AG04450 (cell line): Measurements from ENCODE around the gene XPR1. TPM values are rescaled to one million over a fixed set of nuclear protein-coding genes. Genes with fewer than 3 reads are reported as not detected.

ENCODE experiments used
- CTCF ChIA-PET: fragments of 300-600, 350-600 bp; formaldehyde crosslinking; extraction: SDS; loops from one replicate; lab custom pipeline; 2022; ENCODE audit warnings: antibody characterized with exemption, inconsistent platforms; lab: Charles Lee
- POLR2A ChIA-PET: fragments of 350-600 bp; formaldehyde crosslinking; extraction: SDS; loops from one replicate; lab custom pipeline; 2021; ENCODE audit warnings: antibody characterized with exemption, inconsistent platforms; lab: Yijun Ruan, JAX
- DNase-seq: peaks from one replicate; pipeline ENCODE4 v3.0.0-alpha.2; 2011; ENCODE audit warnings: low read depth, low spot score
- H3K27ac ChIP-seq: one replicate; pipeline ENCODE4 v1.5.1; 2012; ENCODE audit warnings: low read depth, low read length, control low read depth
- H3K27me3 ChIP-seq: one replicate; pipeline ENCODE4 v1.6.0; 2012; ENCODE audit warnings: low read length; ENCODE audit not compliant: control insufficient read depth, insufficient read depth
- H3K4me3 ChIP-seq: 2 replicates; pipeline ENCODE4 v1.5.1; 2011; ENCODE audit warnings: mild to moderate bottlenecking, low read depth, low read length, control low read depth
- H3K9me3 ChIP-seq: 2 replicates; pipeline ENCODE4 v1.5.1; 2012; ENCODE audit warnings: low read length; ENCODE audit not compliant: control insufficient read depth, insufficient read depth
- polyA plus RNA-seq: library from polyadenylated mRNA; depleted of rRNA; stranded (reverse); fragments of >200 nt; gene quantifications from 2 replicates; pipeline ENCODE4 v1.2.3, GENCODE V29; 2011
- TF ChIP-seq, protein P1 (sequence below): IDR thresholded peaks from 2 replicates; pipeline ENCODE4 v1.5.1; 2011; ENCODE audit warnings: low read depth, low read length, control low read depth, inconsistent platforms

XPR1 gene
- polyA plus RNA-seq, 1 experiment: 63.2 TPM

DNA sequence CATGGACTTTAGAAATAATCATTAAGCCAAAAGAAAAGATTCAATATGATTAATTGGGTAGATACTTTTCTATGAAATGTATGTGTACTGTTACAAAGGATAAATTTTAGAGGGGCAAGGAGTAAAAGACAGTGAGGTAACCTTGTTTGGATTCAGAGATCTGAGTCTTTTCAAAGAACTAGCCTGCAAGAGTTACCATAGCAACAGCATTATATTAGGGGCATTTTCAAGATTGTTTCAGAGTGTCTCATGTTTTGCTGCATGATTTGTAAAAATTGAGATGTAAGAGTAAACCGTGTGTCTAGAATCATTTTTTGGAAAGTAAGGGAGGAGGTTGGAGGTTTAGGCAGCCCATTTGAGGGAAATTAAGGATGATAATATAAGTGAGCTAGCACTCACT, 210.2 kb downstream of the XPR1 start:
- CTCF ChIA-PET: interaction anchor here (0.7 to 2.3 kb wide), 4 partner anchors 11 to 309 kb away, joined by 3 to 8 read pairs (median 6); no protein-coding TSS in a partner anchor
- POLR2A ChIA-PET: no interaction called here
- TF ChIP-seq, protein P1, sequence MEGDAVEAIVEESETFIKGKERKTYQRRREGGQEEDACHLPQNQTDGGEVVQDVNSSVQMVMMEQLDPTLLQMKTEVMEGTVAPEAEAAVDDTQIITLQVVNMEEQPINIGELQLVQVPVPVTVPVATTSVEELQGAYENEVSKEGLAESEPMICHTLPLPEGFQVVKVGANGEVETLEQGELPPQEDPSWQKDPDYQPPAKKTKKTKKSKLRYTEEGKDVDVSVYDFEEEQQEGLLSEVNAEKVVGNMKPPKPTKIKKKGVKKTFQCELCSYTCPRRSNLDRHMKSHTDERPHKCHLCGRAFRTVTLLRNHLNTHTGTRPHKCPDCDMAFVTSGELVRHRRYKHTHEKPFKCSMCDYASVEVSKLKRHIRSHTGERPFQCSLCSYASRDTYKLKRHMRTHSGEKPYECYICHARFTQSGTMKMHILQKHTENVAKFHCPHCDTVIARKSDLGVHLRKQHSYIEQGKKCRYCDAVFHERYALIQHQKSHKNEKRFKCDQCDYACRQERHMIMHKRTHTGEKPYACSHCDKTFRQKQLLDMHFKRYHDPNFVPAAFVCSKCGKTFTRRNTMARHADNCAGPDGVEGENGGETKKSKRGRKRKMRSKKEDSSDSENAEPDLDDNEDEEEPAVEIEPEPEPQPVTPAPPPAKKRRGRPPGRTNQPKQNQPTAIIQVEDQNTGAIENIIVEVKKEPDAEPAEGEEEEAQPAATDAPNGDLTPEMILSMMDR: no peak
- DNase-seq: peak; percentile 53
- no peaks in the 10 kb centered on the region for H3K27me3 ChIP-seq
- H3K4me3 ChIP-seq: no peak overlapping the region
- H3K9me3 ChIP-seq: peaks cover 4% of the 10 kb centered on the region; the same call in 1 of the 2 replicates
- H3K27ac ChIP-seq: no peak overlapping the region

DNA sequence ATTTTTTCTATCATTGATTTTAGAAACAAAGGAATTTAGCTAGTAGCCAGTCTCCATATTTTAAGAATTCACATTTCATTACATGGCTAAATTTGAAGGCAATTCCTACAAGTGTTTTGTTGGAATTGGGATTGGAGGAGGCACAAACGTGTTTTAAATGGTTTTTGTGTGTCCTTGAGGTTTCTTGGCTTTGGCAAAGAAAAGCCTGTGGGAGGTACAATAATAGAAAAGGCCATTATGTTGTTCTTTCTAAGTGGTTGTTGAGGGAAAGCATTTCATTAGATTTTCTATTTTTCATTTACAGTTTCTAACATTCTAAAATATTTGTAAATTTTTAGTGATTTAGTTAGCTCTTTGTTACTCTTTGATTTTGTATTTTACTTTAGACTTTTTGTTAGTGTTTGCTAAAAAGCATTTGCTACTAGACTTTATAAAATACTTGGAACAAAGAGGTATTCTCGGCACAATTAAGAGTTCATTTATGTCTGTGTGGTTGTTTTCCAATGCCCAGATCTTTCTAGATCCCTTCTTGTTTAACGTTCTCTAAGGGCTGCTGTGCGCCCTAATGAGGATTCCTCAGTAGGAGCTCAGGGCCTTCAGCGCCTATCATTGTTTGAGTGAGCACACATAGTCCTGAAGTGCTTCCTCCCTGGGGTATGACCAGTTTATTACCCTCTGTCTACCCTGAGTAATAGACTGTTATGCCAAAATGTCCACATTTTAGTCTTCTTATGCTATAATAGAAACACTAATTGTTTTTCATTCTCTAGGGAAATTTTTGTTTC, 210.9 kb downstream of the XPR1 start:
- Histone ChIP-seq H3K27ac (no peak overlapping the region), H3K9me3 (peaks cover 4% of the 10 kb centered on the region; the same call in 1 of the 2 replicates), H3K27me3 (no peaks in the 10 kb centered on the region), H3K4me3 (no peak overlapping the region)
- ChIA-PET POLR2A (no interaction called here), CTCF (interaction anchor here (0.9 to 1.8 kb wide), 4 partner anchors 14 to 310 kb away, joined by 3 to 5 read pairs (median 3); no protein-coding TSS in a partner anchor)
- TF ChIP-seq, protein P1: no peak
- no peak for DNase-seq

DNA sequence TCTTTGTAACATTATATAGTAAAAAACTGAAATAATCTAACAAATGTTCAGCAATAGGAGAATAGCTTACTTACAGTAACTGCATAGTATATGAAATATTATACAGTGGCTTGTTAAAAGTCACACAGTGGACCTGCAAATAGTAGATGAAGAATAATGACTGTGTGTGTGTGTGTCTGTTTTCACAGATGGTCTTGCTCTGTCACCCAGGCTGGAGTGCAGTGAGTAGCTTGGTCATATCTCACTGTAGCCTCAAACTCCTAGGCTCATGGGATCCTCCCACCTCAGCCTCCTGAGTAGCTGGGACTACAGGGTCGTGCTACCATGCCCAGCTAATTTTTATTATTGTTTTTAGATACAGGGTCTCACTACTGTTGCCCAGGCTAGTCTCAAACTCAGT, 213.5 kb downstream of the XPR1 start:
- Histone ChIP-seq H3K4me3 (no peak overlapping the region), H3K27me3 (no peaks in the 10 kb centered on the region), H3K27ac (no peak overlapping the region), H3K9me3 (no peaks in the 10 kb centered on the region)
- ChIA-PET POLR2A (no interaction called here), CTCF (interaction anchor here (0.7 kb wide), 1 partner anchor 17 kb away, joined by 3 read pairs; no protein-coding TSS in a partner anchor)
- TF ChIP-seq, protein P1: no peak
- DNase-seq: no peak

DNA sequence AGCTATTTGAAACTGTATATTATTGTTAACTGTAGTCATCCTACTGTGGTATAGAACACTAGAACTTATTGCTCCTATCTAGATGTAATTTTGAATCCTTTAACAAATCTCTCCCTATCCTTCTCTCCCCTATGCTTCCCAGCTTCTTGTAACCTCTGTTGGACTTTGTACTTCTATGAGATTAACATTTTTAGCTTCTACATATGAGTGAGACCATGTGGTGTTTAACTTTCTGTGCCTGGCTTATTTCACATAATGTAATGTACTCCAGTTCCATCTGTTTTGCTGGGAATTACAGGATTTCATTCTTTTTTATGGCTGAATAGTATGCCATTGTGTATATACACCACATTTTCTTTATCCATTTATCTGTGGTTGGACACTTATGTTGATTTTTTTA, 216.4 kb downstream of the XPR1 start:
- no peaks in the 10 kb centered on the region for H3K9me3 ChIP-seq
- no peak overlapping the region for H3K4me3 ChIP-seq
- POLR2A ChIA-PET: no interaction called here
- no peak overlapping the region for H3K27ac ChIP-seq
- TF ChIP-seq, protein P1: no peak
- no peaks in the 10 kb centered on the region for H3K27me3 ChIP-seq
- DNase-seq: no peak
- CTCF ChIA-PET: interaction anchor here (1.4 kb wide), 1 partner anchor 15 kb away, joined by 4 read pairs; no protein-coding TSS in a partner anchor

DNA sequence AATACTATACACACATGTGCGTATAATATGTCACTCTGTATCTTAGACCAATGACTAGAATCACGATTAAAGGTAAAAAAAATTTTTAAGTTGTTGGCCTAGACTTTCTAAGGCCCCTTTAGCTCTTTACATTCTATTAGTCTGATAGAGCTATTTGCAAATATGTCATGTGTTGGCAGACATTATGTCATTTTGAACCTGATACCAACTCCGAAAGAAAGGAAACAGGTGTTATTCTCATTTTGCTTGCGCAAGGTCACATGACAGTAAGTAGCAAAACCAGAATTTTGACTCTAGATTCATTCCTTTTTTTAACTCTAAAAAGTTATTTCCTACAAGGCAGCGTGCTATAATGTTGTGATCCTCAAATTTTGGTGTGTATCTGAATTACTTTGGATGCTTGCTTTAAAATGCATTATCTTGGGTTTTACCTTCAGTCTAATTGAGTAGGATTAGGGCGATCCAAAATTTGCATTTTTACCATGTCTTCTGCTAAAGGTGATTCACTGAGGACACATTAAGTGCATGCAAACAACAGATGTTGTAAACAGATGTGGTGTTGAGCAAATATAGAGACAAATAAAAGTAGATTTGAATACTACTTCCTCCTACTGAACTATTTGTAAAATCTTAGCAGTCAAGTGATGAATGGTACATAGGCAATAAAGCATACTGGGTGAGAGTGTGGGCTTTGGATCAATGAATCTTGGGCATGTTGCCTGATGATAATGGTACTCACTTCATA, 217.4 kb downstream of the XPR1 start:
- TF ChIP-seq, protein P1: no peak
- no peak for DNase-seq
- ChIA-PET CTCF (interaction anchor here (1.0 kb wide), 1 partner anchor 15 kb away, joined by 4 read pairs; no protein-coding TSS in a partner anchor), POLR2A (no interaction called here)
- no peak overlapping the region for H3K4me3 ChIP-seq
- no peaks in the 10 kb centered on the region for H3K27me3 ChIP-seq
- no peaks in the 10 kb centered on the region for H3K9me3 ChIP-seq
- no peak overlapping the region for H3K27ac ChIP-seq
